Astrocyte (in vitro differentiated cells and primary cell): ENCODE measurements around the gene MYH9.

Experiments used
- EZH2 ChIP-seq: IDR thresholded peaks from 2 replicates; pipeline ENCODE4 v1.6.1; 2012; ENCODE audit warnings: mild to moderate bottlenecking, low read length, inconsistent platforms; ENCODE audit not compliant: insufficient read depth
- TF ChIP-seq, protein P1 (sequence below): IDR thresholded peaks from 2 replicates; pipeline ENCODE4 v1.5.1; 2011; ENCODE audit warnings: low read depth, mild to moderate bottlenecking, inconsistent platforms, low read length, moderate library complexity; ENCODE audit not compliant: insufficient read depth

DNA sequence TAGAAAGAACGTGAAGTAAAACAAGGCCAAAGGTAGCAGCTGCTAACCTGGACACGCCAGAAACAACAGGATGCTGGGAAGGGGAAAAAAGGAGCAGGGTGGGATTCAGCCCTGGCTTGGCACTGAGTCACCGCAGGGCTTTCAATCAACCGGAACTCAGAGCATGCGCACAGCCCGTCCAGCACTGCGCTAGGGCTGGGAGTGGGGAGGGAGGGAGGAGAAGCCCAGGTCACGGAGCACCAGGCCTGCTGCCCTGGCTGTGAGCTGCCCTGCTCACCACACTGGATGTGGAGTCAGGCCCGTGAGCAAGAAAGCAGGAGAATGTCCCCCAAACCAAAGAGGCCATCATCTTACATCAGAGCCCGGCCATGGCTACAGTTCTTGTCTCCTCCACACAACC, 83.3 kb downstream of the MYH9 start:
- TF ChIP-seq, protein P1, sequence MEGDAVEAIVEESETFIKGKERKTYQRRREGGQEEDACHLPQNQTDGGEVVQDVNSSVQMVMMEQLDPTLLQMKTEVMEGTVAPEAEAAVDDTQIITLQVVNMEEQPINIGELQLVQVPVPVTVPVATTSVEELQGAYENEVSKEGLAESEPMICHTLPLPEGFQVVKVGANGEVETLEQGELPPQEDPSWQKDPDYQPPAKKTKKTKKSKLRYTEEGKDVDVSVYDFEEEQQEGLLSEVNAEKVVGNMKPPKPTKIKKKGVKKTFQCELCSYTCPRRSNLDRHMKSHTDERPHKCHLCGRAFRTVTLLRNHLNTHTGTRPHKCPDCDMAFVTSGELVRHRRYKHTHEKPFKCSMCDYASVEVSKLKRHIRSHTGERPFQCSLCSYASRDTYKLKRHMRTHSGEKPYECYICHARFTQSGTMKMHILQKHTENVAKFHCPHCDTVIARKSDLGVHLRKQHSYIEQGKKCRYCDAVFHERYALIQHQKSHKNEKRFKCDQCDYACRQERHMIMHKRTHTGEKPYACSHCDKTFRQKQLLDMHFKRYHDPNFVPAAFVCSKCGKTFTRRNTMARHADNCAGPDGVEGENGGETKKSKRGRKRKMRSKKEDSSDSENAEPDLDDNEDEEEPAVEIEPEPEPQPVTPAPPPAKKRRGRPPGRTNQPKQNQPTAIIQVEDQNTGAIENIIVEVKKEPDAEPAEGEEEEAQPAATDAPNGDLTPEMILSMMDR = no peak
- no peak for TF ChIP-seq EZH2
